ENCODE data around the gene CAMKK1.

DNA sequence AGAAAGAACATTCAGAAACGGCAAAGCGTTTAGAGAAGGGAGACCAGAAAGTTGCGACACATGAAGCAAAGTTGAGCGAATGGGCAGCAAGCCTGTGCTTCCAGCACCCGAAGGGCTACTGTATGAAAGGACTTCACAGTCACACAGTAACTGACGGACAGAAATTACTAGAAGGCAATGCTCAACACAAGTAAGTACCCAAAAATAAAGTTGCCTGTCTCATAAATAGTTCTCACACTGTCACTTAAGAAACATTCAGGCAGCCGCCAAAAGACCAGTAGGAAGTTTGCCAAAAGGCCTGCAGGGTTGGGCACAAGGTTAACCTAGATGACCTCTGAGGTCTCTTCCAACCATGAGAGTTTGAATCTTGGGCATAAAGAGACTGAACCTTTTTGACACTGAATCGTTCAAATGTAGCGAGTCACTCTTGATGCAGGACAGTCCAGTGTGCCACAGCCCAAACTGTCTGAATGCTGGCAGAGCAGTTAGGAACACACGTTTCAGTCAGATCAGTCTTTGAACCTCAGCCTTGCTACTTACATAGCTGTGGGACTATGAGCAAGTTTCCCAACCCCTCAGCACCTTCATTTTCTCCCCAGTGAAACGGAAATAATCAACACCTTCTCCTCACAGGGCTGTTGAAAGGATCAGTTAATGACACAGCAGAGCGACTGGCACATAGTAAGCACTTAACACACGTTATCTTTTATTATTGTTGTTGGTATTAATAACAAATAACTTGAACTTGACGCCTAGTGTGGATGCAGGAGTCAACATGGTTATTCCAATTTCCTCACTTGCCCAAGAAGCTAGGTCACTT, 57.2 kb downstream of the CAMKK1 start:
- TF ChIP-seq, protein P1, sequence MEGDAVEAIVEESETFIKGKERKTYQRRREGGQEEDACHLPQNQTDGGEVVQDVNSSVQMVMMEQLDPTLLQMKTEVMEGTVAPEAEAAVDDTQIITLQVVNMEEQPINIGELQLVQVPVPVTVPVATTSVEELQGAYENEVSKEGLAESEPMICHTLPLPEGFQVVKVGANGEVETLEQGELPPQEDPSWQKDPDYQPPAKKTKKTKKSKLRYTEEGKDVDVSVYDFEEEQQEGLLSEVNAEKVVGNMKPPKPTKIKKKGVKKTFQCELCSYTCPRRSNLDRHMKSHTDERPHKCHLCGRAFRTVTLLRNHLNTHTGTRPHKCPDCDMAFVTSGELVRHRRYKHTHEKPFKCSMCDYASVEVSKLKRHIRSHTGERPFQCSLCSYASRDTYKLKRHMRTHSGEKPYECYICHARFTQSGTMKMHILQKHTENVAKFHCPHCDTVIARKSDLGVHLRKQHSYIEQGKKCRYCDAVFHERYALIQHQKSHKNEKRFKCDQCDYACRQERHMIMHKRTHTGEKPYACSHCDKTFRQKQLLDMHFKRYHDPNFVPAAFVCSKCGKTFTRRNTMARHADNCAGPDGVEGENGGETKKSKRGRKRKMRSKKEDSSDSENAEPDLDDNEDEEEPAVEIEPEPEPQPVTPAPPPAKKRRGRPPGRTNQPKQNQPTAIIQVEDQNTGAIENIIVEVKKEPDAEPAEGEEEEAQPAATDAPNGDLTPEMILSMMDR (IDR thresholded peaks at IDR 0.05), result no peak
- TF ChIP-seq POLR2A (IDR thresholded peaks at IDR 0.05; ENCODE audit: low read depth) (no peak), POLR2AphosphoS5 (IDR thresholded peaks at IDR 0.05) (no peak), EP300 (IDR thresholded peaks at IDR 0.05) (no peak)
